A673 (cell line): ENCODE data around the gene FOXO3.

Experiments
- EZH2 ChIP-seq: fragments of 200-600 bp; sonication (generic); IDR thresholded peaks from 2 replicates; pipeline ENCODE4 v1.6.1; 2017; ENCODE audit warnings: borderline replicate concordance, low read depth, mild to moderate bottlenecking, mixed read lengths, antibody characterized with exemption, low read length; ENCODE audit not compliant: poor library complexity, severe bottlenecking
- TF ChIP-seq, protein P1 (sequence below): fragments of 300-800, 200-600 bp; sonication (generic); conservative IDR thresholded peaks from 2 replicates; pipeline ENCODE4 v1.5.1; 2017; ENCODE audit warnings: low read depth, mild to moderate bottlenecking, antibody characterized with exemption, low read length, moderate library complexity, mixed read lengths

- TF ChIP-seq, protein P1, sequence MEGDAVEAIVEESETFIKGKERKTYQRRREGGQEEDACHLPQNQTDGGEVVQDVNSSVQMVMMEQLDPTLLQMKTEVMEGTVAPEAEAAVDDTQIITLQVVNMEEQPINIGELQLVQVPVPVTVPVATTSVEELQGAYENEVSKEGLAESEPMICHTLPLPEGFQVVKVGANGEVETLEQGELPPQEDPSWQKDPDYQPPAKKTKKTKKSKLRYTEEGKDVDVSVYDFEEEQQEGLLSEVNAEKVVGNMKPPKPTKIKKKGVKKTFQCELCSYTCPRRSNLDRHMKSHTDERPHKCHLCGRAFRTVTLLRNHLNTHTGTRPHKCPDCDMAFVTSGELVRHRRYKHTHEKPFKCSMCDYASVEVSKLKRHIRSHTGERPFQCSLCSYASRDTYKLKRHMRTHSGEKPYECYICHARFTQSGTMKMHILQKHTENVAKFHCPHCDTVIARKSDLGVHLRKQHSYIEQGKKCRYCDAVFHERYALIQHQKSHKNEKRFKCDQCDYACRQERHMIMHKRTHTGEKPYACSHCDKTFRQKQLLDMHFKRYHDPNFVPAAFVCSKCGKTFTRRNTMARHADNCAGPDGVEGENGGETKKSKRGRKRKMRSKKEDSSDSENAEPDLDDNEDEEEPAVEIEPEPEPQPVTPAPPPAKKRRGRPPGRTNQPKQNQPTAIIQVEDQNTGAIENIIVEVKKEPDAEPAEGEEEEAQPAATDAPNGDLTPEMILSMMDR: no peak
- no peak for TF ChIP-seq EZH2
These were observed 96.1 kb downstream of the FOXO3 start for GRCh38 chr6:108656836-108657235.
